HG03025 (cell line): ENCODE results near the gene SLC24A4.

ENCODE experiments used
- ATAC-seq: cut with Tn5 transposase; IDR thresholded peaks from one replicate; pipeline ENCODE4 v1.9.1; 2021; ENCODE audit warnings: mild to moderate bottlenecking, moderate library complexity; ENCODE audit not compliant: unreplicated experiment, low FRiP score

The SLC24A4 gene

GRCh38 chr14:92315050-92315805 is 7.7 kb upstream of the SLC24A4 start:
- no peak for ATAC-seq

GRCh38 chr14:92316176-92316575 is 6.8 kb upstream of the SLC24A4 start:
- ATAC-seq: no peak

DNA sequence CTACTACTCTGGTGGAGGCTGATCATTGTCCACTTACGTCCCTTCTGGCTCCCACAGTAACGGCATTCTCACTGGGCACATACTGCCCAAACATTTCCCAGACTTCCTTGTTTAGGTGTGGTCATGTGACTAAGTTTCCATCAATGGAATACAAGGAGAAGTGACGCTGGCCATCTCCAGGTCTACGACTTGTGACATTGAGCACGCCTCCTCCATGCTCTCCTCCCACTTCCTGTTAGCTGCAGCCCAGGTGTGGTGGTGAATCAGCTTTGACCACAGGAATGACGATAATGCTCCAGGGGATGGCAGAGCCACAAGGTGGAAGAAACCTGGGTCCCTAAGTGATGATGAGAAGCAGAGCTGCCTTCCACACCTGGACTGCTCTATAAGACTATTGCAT is 6.0 kb upstream of the SLC24A4 start:
- no peak for ATAC-seq

GRCh38 chr14:92317511-92317910 is 5.5 kb upstream of the SLC24A4 start:
- no peak for ATAC-seq

- ATAC-seq: no peak
Measured at GRCh38 chr14:92321701-92322100, 1.3 kb upstream of the SLC24A4 start.

DNA sequence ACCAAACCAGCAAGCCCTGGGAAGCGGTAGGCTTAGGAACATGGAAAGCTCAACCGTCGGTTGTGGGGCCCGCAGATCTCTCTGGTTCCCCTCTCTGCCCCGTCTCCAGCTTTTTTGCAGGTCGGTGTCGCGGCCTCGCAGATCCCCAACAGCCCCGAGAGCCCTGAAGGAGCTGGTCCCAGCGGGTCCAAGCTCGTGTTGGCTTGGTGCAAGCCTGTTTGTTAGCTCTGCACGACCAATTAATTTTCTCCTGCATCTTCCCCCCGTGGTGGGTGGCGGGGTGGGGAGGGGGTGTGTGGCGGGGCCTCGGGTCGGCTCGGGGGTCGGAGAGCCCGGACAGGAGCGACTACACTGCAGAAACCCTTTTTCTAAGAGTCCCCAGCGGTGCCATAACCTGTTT is 449 bp upstream of the SLC24A4 start:
- no peak for ATAC-seq

DNA sequence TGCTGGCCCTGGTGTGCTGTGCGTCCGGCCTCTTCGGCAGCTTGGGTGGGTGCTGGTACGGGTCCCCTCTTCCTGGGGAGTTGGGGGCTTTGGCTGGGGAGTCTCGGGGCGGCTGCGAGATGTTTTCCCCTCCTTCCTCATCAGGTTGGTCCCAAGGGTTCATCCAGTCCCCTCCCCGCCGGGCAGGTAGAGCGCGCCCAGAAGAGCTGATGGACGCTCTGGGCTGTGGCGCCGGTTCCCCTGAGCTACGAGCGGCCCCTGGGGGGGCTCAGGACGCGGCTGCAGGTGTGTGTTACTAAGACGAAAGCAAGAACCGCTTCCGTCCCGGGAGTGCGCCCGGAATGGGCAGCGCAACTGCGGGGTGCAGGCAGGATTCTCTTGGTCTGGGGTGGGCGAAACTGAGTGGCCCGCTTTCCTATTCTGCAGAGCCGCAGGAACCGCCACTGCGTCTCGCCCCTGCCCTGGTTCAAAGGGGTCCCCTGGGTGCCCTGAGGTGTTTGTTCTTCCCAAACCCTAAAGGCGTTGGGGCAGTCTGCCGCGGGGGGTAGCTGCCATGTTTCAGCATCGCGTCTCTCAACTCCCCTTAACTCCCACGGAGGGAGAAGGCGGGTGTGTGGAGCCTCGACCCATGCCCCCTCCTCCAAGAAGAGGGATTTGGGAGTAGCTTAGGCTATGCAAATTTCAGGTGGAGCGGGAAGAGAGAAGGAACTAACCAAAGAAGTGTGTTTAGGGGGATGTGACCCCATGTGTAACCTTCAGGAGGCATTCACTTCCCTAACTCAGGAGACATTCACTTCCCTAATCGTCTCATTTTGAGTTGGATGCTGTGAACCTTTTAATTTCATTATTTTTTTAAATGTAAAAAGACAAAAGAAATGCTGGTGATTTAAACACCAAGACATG is 1.2 kb downstream of the SLC24A4 start:
- no peak for ATAC-seq

DNA sequence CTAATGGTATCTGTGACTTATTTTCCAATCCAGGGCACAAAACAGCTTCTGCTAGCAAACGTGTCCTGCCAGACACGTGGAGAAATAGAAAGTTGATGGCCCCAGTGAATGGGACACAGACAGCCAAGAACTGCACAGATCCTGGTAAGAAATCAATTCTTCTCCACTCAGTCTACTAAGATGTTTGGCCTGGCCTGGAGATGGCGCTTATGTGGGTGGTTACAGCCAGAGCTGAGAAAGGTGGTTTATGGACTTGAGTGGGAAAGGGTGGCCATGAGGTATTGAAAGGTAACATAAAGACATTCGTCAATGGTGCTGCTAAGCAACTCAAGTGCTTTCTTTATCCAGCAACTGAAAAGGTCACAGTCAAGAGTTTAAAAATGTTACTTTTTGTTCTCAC is 2.9 kb downstream of the SLC24A4 start:
- ATAC-seq: no peak

DNA sequence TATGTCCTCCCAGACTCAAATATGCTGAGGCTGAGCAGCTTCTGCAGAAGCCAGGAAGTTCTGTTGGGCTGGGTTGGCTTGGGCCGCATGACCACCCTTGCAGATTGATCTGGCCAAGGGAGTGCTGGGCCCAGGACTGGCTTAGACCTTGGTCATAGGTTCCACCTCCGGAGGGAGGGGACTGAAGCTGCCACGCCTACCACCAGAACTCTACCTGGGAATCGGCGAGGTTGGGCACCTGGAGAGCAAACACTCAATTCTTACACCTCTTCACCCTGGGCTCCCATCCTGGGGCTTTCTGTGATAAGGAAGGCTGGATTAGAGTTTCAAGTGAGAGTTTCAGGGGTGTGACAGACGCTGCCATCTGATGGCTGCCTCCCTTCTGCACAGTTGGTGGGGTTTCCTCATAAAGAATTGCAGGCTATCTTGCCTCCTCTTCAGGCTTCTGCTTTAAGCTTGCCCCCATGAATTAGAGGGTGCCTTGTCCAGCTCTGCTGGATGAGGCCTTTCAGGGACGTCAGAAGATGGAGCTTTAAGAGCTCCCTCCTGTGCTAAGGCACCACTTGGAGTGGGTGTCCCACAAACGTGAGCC is 5.8 kb downstream of the SLC24A4 start:
- ATAC-seq: no peak

- ATAC-seq: no peak
Measured at GRCh38 chr14:92334050-92334449, 11.1 kb downstream of the SLC24A4 start.

DNA sequence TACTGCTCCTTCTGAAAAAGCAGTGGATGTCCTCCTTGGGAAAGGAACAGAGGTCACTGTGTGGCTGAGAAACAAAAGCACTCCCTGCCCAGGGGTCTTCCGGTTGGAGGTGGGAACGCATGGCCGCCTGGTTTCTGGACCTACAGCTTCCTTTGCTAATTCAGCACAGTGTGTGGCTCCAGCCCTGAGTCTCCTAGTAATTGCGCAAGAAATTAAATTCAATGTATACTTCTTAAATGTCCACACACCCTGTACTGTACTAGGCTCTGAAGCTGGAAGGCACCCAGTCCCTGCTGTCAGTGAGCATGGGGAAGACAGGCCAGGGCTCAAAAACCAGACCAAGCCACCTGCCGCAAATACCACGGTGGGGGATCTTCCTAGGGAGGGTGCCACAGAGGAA is 13.4 kb downstream of the SLC24A4 start:
- ATAC-seq: no peak

- no peak for ATAC-seq
Measured at GRCh38 chr14:92339426-92339825, 16.5 kb downstream of the SLC24A4 start.

DNA sequence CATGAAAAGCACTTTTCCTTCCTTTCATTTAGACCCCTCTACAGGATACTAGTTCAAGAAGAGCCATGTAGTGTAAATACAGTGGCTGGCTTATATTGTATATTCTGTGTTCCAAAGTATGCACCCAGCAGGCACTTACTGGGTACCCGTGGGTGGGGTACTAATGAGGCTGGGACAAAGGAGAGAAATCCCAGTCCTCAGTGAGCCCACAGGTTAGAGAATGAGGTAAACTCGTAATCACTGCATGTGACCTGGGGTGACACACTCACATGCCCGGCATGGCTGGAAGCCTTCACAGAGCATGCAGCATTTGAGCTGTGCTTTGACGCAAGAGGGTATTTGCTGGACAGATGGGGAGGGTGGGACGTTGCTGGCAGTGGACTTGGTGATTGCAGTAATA is 17.1 kb downstream of the SLC24A4 start:
- ATAC-seq: no peak

DNA sequence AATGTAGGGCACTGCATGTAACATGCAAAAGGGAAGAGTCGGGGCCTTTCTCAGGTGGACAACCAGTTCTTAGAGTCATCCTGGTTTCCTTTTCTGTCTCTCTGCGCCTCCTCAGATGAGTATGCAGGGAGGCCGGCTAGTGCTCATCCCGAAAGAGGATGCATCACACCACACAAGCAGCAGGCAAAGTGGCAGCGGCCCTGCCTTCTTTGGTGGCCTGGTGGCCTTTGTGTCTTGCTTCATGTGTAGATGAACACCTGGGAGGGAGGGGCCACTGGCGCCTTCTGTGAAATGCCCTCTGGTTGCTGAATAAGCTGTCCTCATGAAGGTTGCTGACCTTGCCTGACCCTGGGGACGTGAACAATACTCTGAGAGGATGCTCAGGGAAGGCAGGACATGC is 18.0 kb downstream of the SLC24A4 start:
- no peak for ATAC-seq

GRCh38 chr14:92341791-92342190 is 18.8 kb downstream of the SLC24A4 start:
- no peak for ATAC-seq

- no peak for ATAC-seq
Measured at GRCh38 chr14:92348154-92348553, 25.2 kb downstream of the SLC24A4 start.

- no peak for ATAC-seq
Measured at GRCh38 chr14:92351750-92352149, 28.8 kb downstream of the SLC24A4 start.

DNA sequence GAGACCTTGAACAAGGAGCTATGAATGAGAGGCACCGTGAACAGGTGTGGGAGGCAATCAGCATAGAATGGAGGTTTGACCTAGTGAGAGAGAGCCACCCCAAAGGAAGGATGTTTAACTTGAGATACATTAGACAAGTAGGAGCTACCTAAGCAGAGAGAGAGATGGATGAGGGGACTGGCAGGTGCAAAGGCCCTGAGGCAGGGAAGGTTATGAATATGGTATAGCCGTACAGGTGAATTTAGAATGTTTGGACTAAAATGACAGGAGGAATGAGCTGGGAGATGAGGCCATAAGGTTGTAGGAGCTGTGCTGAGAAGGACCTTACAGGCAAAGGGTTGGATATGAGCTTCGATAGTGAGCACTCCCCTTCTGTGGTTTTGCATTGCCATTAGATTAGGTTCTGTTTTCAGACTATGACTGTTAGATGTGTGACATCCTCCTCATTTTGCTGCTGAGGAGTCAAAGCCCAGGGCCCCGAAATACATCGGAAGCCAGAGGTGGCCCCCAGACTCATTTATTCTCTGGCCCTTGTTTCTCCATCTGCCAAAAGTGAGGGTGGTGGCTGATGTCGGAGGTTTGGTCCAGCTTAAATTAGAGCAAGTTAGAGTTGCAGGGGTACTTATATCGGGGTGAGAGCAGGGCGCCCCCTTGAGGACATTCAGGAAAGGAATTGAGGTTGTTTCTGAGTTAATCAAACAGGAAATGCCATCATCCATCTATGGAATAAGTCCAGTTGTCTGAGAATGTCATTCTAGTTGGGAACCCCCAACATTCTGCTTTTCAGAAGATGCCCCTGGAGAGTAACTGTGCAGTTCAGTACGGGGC is 29.4 kb downstream of the SLC24A4 start:
- ATAC-seq: no peak

- ATAC-seq: no peak
Measured at GRCh38 chr14:92353447-92353846, 30.5 kb downstream of the SLC24A4 start.

DNA sequence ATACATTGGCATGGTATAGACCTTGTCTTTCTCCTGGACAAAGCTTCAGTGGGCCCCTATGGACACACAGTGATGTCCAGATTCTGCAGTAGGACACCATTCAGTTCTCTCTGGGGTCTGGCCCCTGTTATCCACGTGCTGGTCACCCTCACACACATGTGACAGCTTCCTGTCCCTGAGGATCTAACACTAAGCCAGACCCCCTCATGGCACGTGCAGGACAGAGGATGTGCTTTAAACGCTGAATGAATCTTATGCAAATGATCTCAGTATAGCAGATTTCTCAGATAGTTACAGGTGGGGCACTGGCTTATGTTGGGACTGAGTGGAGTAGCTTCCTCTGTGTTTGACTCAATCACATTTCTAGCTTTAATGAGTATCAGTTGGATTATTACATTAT is 33.7 kb downstream of the SLC24A4 start:
- ATAC-seq: no peak
